Nephron progenitor cell (in vitro differentiated cells): ENCODE measurements around the gene ZNF14.
"Not testable (repeated sequence)": the region's sequence is repeated elsewhere in the genome, so short reads cannot be mapped to it uniquely, and the experiment has no call there.

Experiments used
- DNase-seq: peaks from one replicate; pipeline ENCODE4 v3.0.0; 2021
- H3K27ac Mint-ChIP-seq: 2 replicates; pipeline ENCODE4 v1.8.0; 2021; ENCODE audit warnings: mild to moderate bottlenecking, moderate library complexity, mixed read lengths
- H3K27me3 Mint-ChIP-seq: 2 replicates; pipeline ENCODE4 v1.8.0; 2021; ENCODE audit warnings: mild to moderate bottlenecking, low read depth, mixed read lengths; ENCODE audit not compliant: poor library complexity
- H3K36me3 Mint-ChIP-seq: 2 replicates; pipeline ENCODE4 v1.8.0; 2021; ENCODE audit warnings: low read depth, mixed read lengths
- H3K4me1 Mint-ChIP-seq: 2 replicates; pipeline ENCODE4 v1.8.0; 2021; ENCODE audit warnings: mixed read lengths
- H3K4me3 Mint-ChIP-seq: 2 replicates; pipeline ENCODE4 v1.8.0; 2021; ENCODE audit warnings: mild to moderate bottlenecking, moderate library complexity, mixed read lengths
- H3K9me3 Mint-ChIP-seq: 2 replicates; pipeline ENCODE4 v1.8.0; 2021; ENCODE audit warnings: mild to moderate bottlenecking, moderate library complexity, mixed read lengths
- CTCF ChIP-seq: fragments of 200-600 bp; sonication (generic); IDR thresholded peaks from 2 replicates; pipeline ENCODE4 v1.5.0; 2021; ENCODE audit warnings: antibody characterized with exemption

The ZNF14 gene

GRCh38 chr19:19670070-19670551 is 62.8 kb downstream of the ZNF14 start:
- DNase-seq, result no peak
- Mint-ChIP-seq H3K27ac (no peak overlapping the region), H3K27me3 (no peaks in the 10 kb centered on the region), H3K4me3 (peak overlapping the region; percentile 88), H3K9me3 (peaks cover 47% of the 10 kb centered on the region), H3K36me3 (peaks cover 46% of the 10 kb centered on the region), H3K4me1 (peaks cover 14% of the 10 kb centered on the region)
- no peak for TF ChIP-seq CTCF

GRCh38 chr19:19668230-19669012 is 64.5 kb downstream of the ZNF14 start, which contains the start of gene ZNF101:
Gene ZNF101 (plus strand): TSS chr19:19668839. CDS start chr19:19668964, 125 bp downstream.
- H3K27me3 Mint-ChIP-seq, result no peaks in the 10 kb centered on the region
- peak within 1 kb of the TSS; percentile 88 for H3K4me3 Mint-ChIP-seq
- H3K36me3 Mint-ChIP-seq, result peaks cover 31% of the 10 kb centered on the region
- H3K27ac Mint-ChIP-seq, result peak within 1 kb of the TSS; percentile 51
- DNase-seq, result peak; percentile 92
- H3K9me3 Mint-ChIP-seq, result peaks cover 41% of the 10 kb centered on the region
- no peak for TF ChIP-seq CTCF
- peaks cover 14% of the 10 kb centered on the region for H3K4me1 Mint-ChIP-seq

- not testable (repeated sequence) for H3K36me3 Mint-ChIP-seq, H3K27ac Mint-ChIP-seq, DNase-seq, H3K27me3 Mint-ChIP-seq
- Mint-ChIP-seq H3K4me3 (peak overlapping the region; percentile 63), H3K9me3 (peaks cover 18% of the 10 kb centered on the region), H3K4me1 (peaks cover 35% of the 10 kb centered on the region)
Measured at GRCh38 chr19:19665420-19665948, 67.4 kb downstream of the ZNF14 start.

- no peak for TF ChIP-seq CTCF
- peak within 1 kb of the TSS; percentile 93 for H3K4me3 Mint-ChIP-seq
- peaks cover 15% of the 10 kb centered on the region for H3K9me3 Mint-ChIP-seq
- peak within 1 kb of the TSS; percentile 92 for H3K27ac Mint-ChIP-seq
- H3K4me1 Mint-ChIP-seq, result peaks cover 27% of the 10 kb centered on the region
- H3K36me3 Mint-ChIP-seq, result peaks cover 8% of the 10 kb centered on the region
- H3K27me3 Mint-ChIP-seq, result no peaks in the 10 kb centered on the region
- DNase-seq, result peak; percentile 86
Measured at GRCh38 chr19:19663256-19664120, 69.4 kb downstream of the ZNF14 start, which contains the start of gene ATP13A1. Gene ATP13A1 (minus strand): TSS chr19:19663676. CDS start chr19:19663666, 10 bp downstream.

GRCh38 chr19:19662871-19663255 is 70.0 kb downstream of the ZNF14 start:
- no peak for DNase-seq
- Mint-ChIP-seq H3K4me3 (peak overlapping the region; percentile 93), H3K4me1 (peaks cover 20% of the 10 kb centered on the region), H3K27ac (peak overlapping the region; percentile 41), H3K27me3 (no peaks in the 10 kb centered on the region), H3K9me3 (peaks cover 10% of the 10 kb centered on the region), H3K36me3 (peaks cover 13% of the 10 kb centered on the region)
- TF ChIP-seq CTCF, result no peak

- no peak for DNase-seq
- H3K4me1 Mint-ChIP-seq, result peaks cover 20% of the 10 kb centered on the region
- H3K36me3 Mint-ChIP-seq, result peaks cover 17% of the 10 kb centered on the region
- H3K4me3 Mint-ChIP-seq, result peak overlapping the region; percentile 93
- no peak for TF ChIP-seq CTCF
- peak overlapping the region; percentile 41 for H3K27ac Mint-ChIP-seq
- no peaks in the 10 kb centered on the region for H3K27me3 Mint-ChIP-seq
- H3K9me3 Mint-ChIP-seq, result peaks cover 10% of the 10 kb centered on the region
Measured at GRCh38 chr19:19662344-19662743, 70.6 kb downstream of the ZNF14 start.
